HCT116 (cell line): ENCODE results near the gene PHACTR1. TPM values are rescaled to one million over a fixed set of nuclear protein-coding genes. Genes with fewer than 3 reads are reported as not detected.

ENCODE experiments used
- ATAC-seq: fragments of 200-7000 bp; cut with Tn5 transposase; 2 replicates; pipeline ENCODE4 v1.9.1; 2020; ENCODE audit warnings: mild to moderate bottlenecking, moderate library complexity
- BruUV-seq: library from RNA; stranded (reverse); fragments of 400-500 nt; replicated peaks from 2 replicates; lab custom pipeline; 2021; lab: Mats Ljungman, UMichigan
- CTCF ChIA-PET: fragments of 300-600 bp; sonication (Branson Sonifier 250); formaldehyde crosslinking; loops from one replicate; lab custom pipeline; 2021; ENCODE audit warnings: antibody characterized with exemption; lab: Charles Lee
- POLR2A ChIA-PET: fragments of 300-600, 350-600 bp; sonication (Branson Sonifier 250); formaldehyde crosslinking; loops from one replicate; lab custom pipeline; 2021; ENCODE audit warnings: antibody characterized with exemption; lab: Charles Lee
- RAD21 ChIA-PET, 2 experiments: fragments of 300-600 bp; sonication (Branson Sonifier 250); formaldehyde crosslinking; loops; one replicate each; lab custom pipeline; 2023; ENCODE audit warnings: low total read pairs in 2 of 2; ENCODE audit not compliant: uncharacterized antibody in 2 of 2, unreplicated experiment in 2 of 2, low non-redundant PET in 1 of 2; lab: Charles Lee
- DNase-seq: peaks from one replicate; pipeline ENCODE4 v3.0.0-alpha.2; 2010; ENCODE audit warnings: low read depth, low spot score
- H2AFZ ChIP-seq: fragments of 200-600 bp; shearing (Covaris generic), sonication (generic); 2 replicates; pipeline ENCODE4 v1.6.1; 2017; ENCODE audit warnings: low read depth, mixed run types, mixed read lengths, antibody characterized with exemption, low read length; ENCODE audit not compliant: poor library complexity, severe bottlenecking
- H3K27ac ChIP-seq: 2 replicates; pipeline ENCODE4 v1.5.1; 2012; ENCODE audit warnings: low read depth, low read length
- H3K27me3 ChIP-seq: fragments of 200-600 bp; sonication (generic); 2 replicates; pipeline ENCODE4 v1.6.1; 2016; ENCODE audit warnings: mixed run types, low read length, mixed read lengths; ENCODE audit not compliant: insufficient read depth
- H3K36me3 ChIP-seq, 2 experiments: fragments of 200-500 bp in 1 of 2; fragments of 200-600 bp in 1 of 2; sonication (Bioruptor generic) in 1 of 2; sonication (generic) in 1 of 2; 2 replicates each; pipeline versions ENCODE4 v1.5.1 to v1.6.1; 2014 to 2016; ENCODE audit warnings: low read length in 2 of 2, inconsistent platforms in 1 of 2, mixed read lengths in 1 of 2, mixed run types in 1 of 2; ENCODE audit not compliant: insufficient read depth in 2 of 2, control insufficient read depth in 1 of 2
- H3K4me1 ChIP-seq, 2 experiments: fragments of 200-600 bp in 1 of 2; sonication (generic) in 1 of 2; 2 replicates each; pipeline versions ENCODE4 v1.5.1 to v1.6.1; 2012 to 2017; ENCODE audit warnings: low read length in 2 of 2, inconsistent platforms in 1 of 2, mild to moderate bottlenecking in 1 of 2, mixed read lengths in 1 of 2, mixed run types in 1 of 2, moderate library complexity in 1 of 2; ENCODE audit not compliant: insufficient read depth in 2 of 2, control insufficient read depth in 1 of 2
- H3K4me2 ChIP-seq: fragments of 200-600 bp; sonication (generic); 2 replicates; pipeline ENCODE4 v1.6.1; 2017; ENCODE audit warnings: mixed run types, low read length, mixed read lengths
- H3K4me3 ChIP-seq, 2 experiments: fragments of 200-600 bp in 1 of 2; sonication (generic) in 1 of 2; replicated peaks in 1 of 2; 2 replicates each; pipeline ENCODE4 v1.5.1; 2011 to 2016; ENCODE audit warnings: low read length in 2 of 2, control low read depth in 1 of 2, low read depth in 1 of 2, mild to moderate bottlenecking in 1 of 2, mixed read lengths in 1 of 2, mixed run types in 1 of 2
- H3K79me2 ChIP-seq: fragments of 200-600 bp; sonication (generic); 2 replicates; pipeline ENCODE4 v1.6.1; 2017; ENCODE audit warnings: mild to moderate bottlenecking, mixed run types, low read length, moderate library complexity, mixed read lengths; ENCODE audit not compliant: insufficient read depth
- H3K9ac ChIP-seq: fragments of 200-600 bp; sonication (generic); 2 replicates; pipeline ENCODE4 v1.6.1; 2016; ENCODE audit warnings: low read length, mixed read lengths
- H3K9me2 ChIP-seq: fragments of 200-600 bp; sonication (generic), shearing (Covaris generic); 2 replicates; pipeline ENCODE4 v1.6.1; 2017; ENCODE audit warnings: mixed run types, mild to moderate bottlenecking, moderate library complexity; ENCODE audit not compliant: insufficient read depth
- H3K9me3 ChIP-seq, 2 experiments: fragments of 200-500 bp in 1 of 2; fragments of 200-600 bp in 1 of 2; sonication (Bioruptor generic) in 1 of 2; sonication (generic) in 1 of 2; 2 replicates each; pipeline ENCODE4 v1.6.1; 2014 to 2017; ENCODE audit warnings: low read length in 2 of 2, mixed read lengths in 2 of 2, inconsistent platforms in 1 of 2, low read depth in 1 of 2, mild to moderate bottlenecking in 1 of 2, mixed run types in 1 of 2, moderate library complexity in 1 of 2; ENCODE audit not compliant: control insufficient read depth in 1 of 2, insufficient read depth in 1 of 2
- H4K20me1 ChIP-seq: fragments of 200-600 bp; sonication (generic), shearing (Covaris generic); 2 replicates; pipeline ENCODE4 v1.6.1; 2017; ENCODE audit warnings: mixed run types, mild to moderate bottlenecking, moderate library complexity; ENCODE audit not compliant: insufficient read depth
- ATF3 ChIP-seq: IDR thresholded peaks from 2 replicates; pipeline ENCODE4 v1.6.1; 2012
- CBX3 ChIP-seq: IDR thresholded peaks from 2 replicates; pipeline ENCODE4 v1.6.1; 2012; ENCODE audit warnings: low read depth
- CEBPB ChIP-seq: IDR thresholded peaks from 2 replicates; pipeline ENCODE4 v1.6.1; 2012; ENCODE audit warnings: low read depth
- EGR1 ChIP-seq: IDR thresholded peaks from 2 replicates; pipeline ENCODE4 v1.6.1; 2012; ENCODE audit warnings: low read depth
- ELF1 ChIP-seq: IDR thresholded peaks from 2 replicates; pipeline ENCODE4 v1.6.1; 2012; ENCODE audit warnings: low read depth, borderline replicate concordance
- EZH2phosphoT487 ChIP-seq: fragments of 200-600 bp; IDR thresholded peaks from 2 replicates; pipeline ENCODE4 v1.6.1; 2018; ENCODE audit warnings: antibody characterized with exemption, borderline replicate concordance
- FOSL1 ChIP-seq: IDR thresholded peaks from 2 replicates; pipeline ENCODE4 v1.6.1; 2012; ENCODE audit warnings: low read depth
- JUND ChIP-seq: IDR thresholded peaks from 2 replicates; pipeline ENCODE4 v1.6.1; 2012
- MAX ChIP-seq: IDR thresholded peaks from 2 replicates; pipeline ENCODE4 v1.6.1; 2012
- POLR2A ChIP-seq: IDR thresholded peaks from 2 replicates; pipeline ENCODE4 v1.7.0; 2011; ENCODE audit warnings: borderline replicate concordance; ENCODE audit not compliant: insufficient read depth, insufficient read length; ENCODE audit errors: extremely low read depth
- POLR2AphosphoS5 ChIP-seq: IDR thresholded peaks from 2 replicates; pipeline ENCODE4 v1.6.1; 2011; ENCODE audit warnings: mild to moderate bottlenecking, low read depth, low read length, moderate library complexity
- SIN3A ChIP-seq: IDR thresholded peaks from 2 replicates; pipeline ENCODE4 v1.6.1; 2012; ENCODE audit warnings: low read depth
- SP1 ChIP-seq: IDR thresholded peaks from 2 replicates; pipeline ENCODE4 v1.6.1; 2012; ENCODE audit warnings: low read depth
- SRF ChIP-seq: IDR thresholded peaks from 2 replicates; pipeline ENCODE4 v1.6.1; 2012; ENCODE audit warnings: low read depth
- TCF7L2 ChIP-seq: IDR thresholded peaks from 2 replicates; pipeline ENCODE4 v1.7.0; 2011; ENCODE audit warnings: borderline replicate concordance, inconsistent platforms; ENCODE audit not compliant: insufficient read depth, insufficient read length; ENCODE audit errors: extremely low read depth
- YY1 ChIP-seq: IDR thresholded peaks from 2 replicates; pipeline ENCODE4 v1.6.1; 2011; ENCODE audit warnings: low read length, low read depth, moderate library complexity, mild to moderate bottlenecking; ENCODE audit not compliant: insufficient replicate concordance; ENCODE audit errors: extremely low read depth
- ZBTB33 ChIP-seq: IDR thresholded peaks from 2 replicates; pipeline ENCODE4 v1.6.1; 2011; ENCODE audit warnings: mild to moderate bottlenecking, low read length, moderate library complexity; ENCODE audit not compliant: insufficient replicate concordance; ENCODE audit errors: extremely low read depth
- ZFX ChIP-seq: fragments of 450-650 bp; IDR thresholded peaks from 2 replicates; pipeline ENCODE4 v1.6.1; 2017
- ZNF274 ChIP-seq: fragments of 200-500 bp; sonication (Bioruptor generic); IDR thresholded peaks from 2 replicates; pipeline ENCODE4 v1.6.1; 2014; ENCODE audit warnings: mild to moderate bottlenecking, low read depth, low read length, inconsistent platforms
- intact Hi-C: fragments of 100-400 bp; cut with micrococcal nuclease; formaldehyde crosslinking; loops from 2 replicates; pipeline ENCODE4 v1.10.0; 2022
- total RNA-seq: library from RNA; stranded (reverse); gene quantifications from one replicate; pipeline ENCODE4 v1.2.1, GENCODE V29; 2021; ENCODE audit not compliant: unreplicated experiment

The PHACTR1 gene
- total RNA-seq, 1 experiment from 2014 or later, result 0.17 TPM

- RAD21 ChIA-PET, result no interaction called here
- no TSS peak for BruUV-seq
- Histone ChIP-seq H3K27ac (no peak overlapping the region), H3K4me3 (no peak overlapping the region), H3K4me2 (no peak overlapping the region), H4K20me1 (no peaks in the 10 kb centered on the region), H3K9ac (no peak overlapping the region)
- DNase-seq, result no peak
- POLR2A ChIA-PET, result no interaction called here
- TF ChIP-seq POLR2AphosphoS5 (no peak), TCF7L2 (no peak), ZBTB33 (no peak), SIN3A (no peak), FOSL1 (no peak), MAX (no peak), JUND (no peak), EZH2phosphoT487 (no peak), ELF1 (no peak), POLR2A (no peak), CBX3 (no peak), ATF3 (no peak), ZNF274 (no peak), ZFX (no peak), YY1 (no peak), SP1 (no peak), CEBPB (no peak), SRF (no peak), EGR1 (no peak)
- TF ChIP-seq, all 23 proteins: peak for 0
- Histone ChIP-seq H3K9me2 (no peaks in the 10 kb centered on the region), H2AFZ (no peak overlapping the region), H3K36me3 (no peaks in the 10 kb centered on the region), H3K27me3 (no peaks in the 10 kb centered on the region), H3K79me2 (no peaks in the 10 kb centered on the region), H3K4me1 (no peaks in the 10 kb centered on the region), H3K9me3 (no peaks in the 10 kb centered on the region)
- intact Hi-C loops, result no loop called here
- ATAC-seq, result no peak
- CTCF ChIA-PET, result no interaction called here
These were observed 536.7 kb downstream of the PHACTR1 start for GRCh38 chr6:13253272-13253671.
